ENCODE measurements around the gene SBF1.

SBF1 gene

GRCh38 chr22:50483106-50483505 lies 8.3 kb upstream of the SBF1 start:
- TF ChIP-seq ZFX (IDR thresholded peaks at IDR 0.05; ENCODE audit: borderline replicate concordance): no peak
- TF ChIP-seq, protein P1, sequence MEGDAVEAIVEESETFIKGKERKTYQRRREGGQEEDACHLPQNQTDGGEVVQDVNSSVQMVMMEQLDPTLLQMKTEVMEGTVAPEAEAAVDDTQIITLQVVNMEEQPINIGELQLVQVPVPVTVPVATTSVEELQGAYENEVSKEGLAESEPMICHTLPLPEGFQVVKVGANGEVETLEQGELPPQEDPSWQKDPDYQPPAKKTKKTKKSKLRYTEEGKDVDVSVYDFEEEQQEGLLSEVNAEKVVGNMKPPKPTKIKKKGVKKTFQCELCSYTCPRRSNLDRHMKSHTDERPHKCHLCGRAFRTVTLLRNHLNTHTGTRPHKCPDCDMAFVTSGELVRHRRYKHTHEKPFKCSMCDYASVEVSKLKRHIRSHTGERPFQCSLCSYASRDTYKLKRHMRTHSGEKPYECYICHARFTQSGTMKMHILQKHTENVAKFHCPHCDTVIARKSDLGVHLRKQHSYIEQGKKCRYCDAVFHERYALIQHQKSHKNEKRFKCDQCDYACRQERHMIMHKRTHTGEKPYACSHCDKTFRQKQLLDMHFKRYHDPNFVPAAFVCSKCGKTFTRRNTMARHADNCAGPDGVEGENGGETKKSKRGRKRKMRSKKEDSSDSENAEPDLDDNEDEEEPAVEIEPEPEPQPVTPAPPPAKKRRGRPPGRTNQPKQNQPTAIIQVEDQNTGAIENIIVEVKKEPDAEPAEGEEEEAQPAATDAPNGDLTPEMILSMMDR (IDR thresholded peaks at IDR 0.05): no peak
- peak overlapping the region; percentile 95 for H3K27ac ChIP-seq

DNA sequence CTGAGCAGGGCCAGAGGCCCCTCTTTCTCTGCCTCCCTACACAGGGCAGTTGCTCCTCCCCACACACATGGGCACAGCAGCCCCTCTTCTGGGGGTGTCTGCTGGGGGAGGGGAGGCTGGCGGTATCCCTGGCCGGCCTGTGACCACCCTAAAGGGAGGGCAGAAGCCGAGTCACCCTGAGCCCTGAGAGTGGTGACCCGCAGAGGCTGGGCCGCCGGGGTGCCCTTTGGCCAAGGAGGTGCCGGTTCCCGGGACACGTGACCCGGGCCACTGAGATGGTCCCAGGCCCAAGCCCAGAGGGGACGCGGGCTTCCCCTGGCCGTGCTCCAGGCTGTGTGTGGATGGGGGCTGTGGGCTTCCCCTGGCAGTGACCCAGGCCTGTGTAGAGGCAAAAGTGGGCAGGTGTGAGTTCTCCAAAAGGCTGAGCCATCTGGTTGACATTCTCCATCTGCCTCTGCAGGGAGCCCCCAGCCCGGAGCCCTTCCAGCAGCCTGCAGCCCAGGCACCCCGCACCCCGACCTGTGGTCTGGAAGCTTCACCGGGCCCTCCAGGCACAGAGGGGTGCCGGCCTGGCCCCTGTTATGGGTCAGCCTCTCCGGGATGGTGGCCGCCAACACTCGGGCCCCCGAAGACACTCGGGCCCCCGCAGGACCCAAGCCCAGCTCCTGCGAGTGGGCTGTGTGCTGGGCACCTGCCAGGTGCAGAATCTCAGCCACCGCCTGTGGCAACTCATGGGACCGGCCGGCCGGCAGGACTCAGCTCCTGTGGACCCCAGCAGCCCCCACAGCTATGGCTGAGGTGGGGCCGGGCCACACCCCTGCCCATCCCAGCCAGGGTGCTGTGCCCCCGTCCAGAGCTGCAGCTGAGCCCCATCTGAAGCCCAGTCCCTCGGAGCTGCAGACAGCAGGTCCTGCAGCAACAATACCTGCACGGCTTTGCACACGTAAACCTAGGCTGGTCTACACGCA lies 7.6 kb upstream of the SBF1 start:
- H3K27ac ChIP-seq: peak overlapping the region; percentile 95
- TF ChIP-seq, protein P1 (IDR thresholded peaks at IDR 0.05): no peak
- no peak for TF ChIP-seq ZFX (IDR thresholded peaks at IDR 0.05; ENCODE audit: borderline replicate concordance)

GRCh38 chr22:50481440-50482106 lies 6.7 kb upstream of the SBF1 start, which contains the start of gene ADM2:
Gene ADM2 (plus strand): TSS chr22:50481543. CDS start chr22:50481848, 305 bp downstream.
- TF ChIP-seq, protein P1 (IDR thresholded peaks at IDR 0.05): no peak
- no peak for TF ChIP-seq ZFX (IDR thresholded peaks at IDR 0.05; ENCODE audit: borderline replicate concordance)
- peak within 1 kb of the TSS; percentile 95 for H3K27ac ChIP-seq

- TF ChIP-seq, protein P1 (IDR thresholded peaks at IDR 0.05): no peak
- TF ChIP-seq ZFX (IDR thresholded peaks at IDR 0.05; ENCODE audit: borderline replicate concordance): no peak
- peak overlapping the region; percentile 95 for H3K27ac ChIP-seq
Measured at GRCh38 chr22:50481045-50481439, 6.2 kb upstream of the SBF1 start.

- TF ChIP-seq, protein P1 (IDR thresholded peaks at IDR 0.05): no peak
- no peak for TF ChIP-seq ZFX (IDR thresholded peaks at IDR 0.05; ENCODE audit: borderline replicate concordance)
- H3K27ac ChIP-seq: no peak overlapping the region
Measured at GRCh38 chr22:50479721-50480120, 4.9 kb upstream of the SBF1 start.

GRCh38 chr22:50477923-50478322 lies 3.1 kb upstream of the SBF1 start:
- TF ChIP-seq ZFX (IDR thresholded peaks at IDR 0.05; ENCODE audit: borderline replicate concordance): no peak
- TF ChIP-seq, protein P1 (IDR thresholded peaks at IDR 0.05): no peak
- no peak overlapping the region for H3K27ac ChIP-seq

Measured in 22Rv1 (cell line).